Breast epithelium (tissue), 4 donors: ENCODE results near the gene PKN1. TPM values are rescaled to one million over a fixed set of nuclear protein-coding genes. Genes with fewer than 3 reads are reported as not detected.
"Not testable (repeated sequence)": the region's sequence is repeated elsewhere in the genome, so short reads cannot be mapped to it uniquely, and the experiment has no call there.

Experiments
- DNase-seq, 2 donors: peaks; one replicate each; pipeline ENCODE4 v3.0.0-alpha.2; 2019; ENCODE audit warnings: low spot score in 2 of 2
- H3K27ac ChIP-seq, 2 donors: fragments of 200-600 bp; sonication (generic) in 1 of 2; one replicate each; pipeline ENCODE4 v1.5.1; 2016 to 2019; ENCODE audit warnings: mild to moderate bottlenecking in 1 of 2
- H3K27me3 ChIP-seq, 2 donors: fragments of 200-600 bp; sonication (generic) in 1 of 2; one replicate each; pipeline versions ENCODE4 v1.5.1 to v1.6.0; 2017 to 2019; ENCODE audit warnings: control low read depth in 1 of 2, mild to moderate bottlenecking in 1 of 2
- H3K36me3 ChIP-seq: fragments of 200-600 bp; one replicate; pipeline ENCODE4 v1.5.1; 2019
- H3K4me1 ChIP-seq, 2 donors: fragments of 200-600 bp; sonication (generic); one replicate each; pipeline ENCODE4 v1.5.1; 2016 to 2019; ENCODE audit warnings: control low read depth in 1 of 2
- H3K4me3 ChIP-seq, 3 donors: fragments of 200-600 bp; sonication (generic); 1 replicate in 2 of 3; 2 replicates in 1 of 3; pipeline ENCODE4 v1.5.1; 2016 to 2019; ENCODE audit warnings: mild to moderate bottlenecking in 3 of 3, moderate library complexity in 2 of 3
- H3K9me3 ChIP-seq, 2 donors: fragments of 200-600 bp; sonication (generic) in 1 of 2; one replicate each; pipeline ENCODE4 v1.5.1; 2016 to 2019; ENCODE audit warnings: control low read depth in 1 of 2
- CTCF ChIP-seq, 3 donors: fragments of 450-650 bp; IDR thresholded peaks; one replicate each; pipeline ENCODE4 v1.5.1; 2016 to 2017; ENCODE audit warnings: antibody characterized with exemption in 3 of 3, mild to moderate bottlenecking in 3 of 3, moderate library complexity in 3 of 3
- POLR2A ChIP-seq: fragments of 450-650 bp; IDR thresholded peaks from one replicate; pipeline ENCODE4 v1.6.1; 2016; ENCODE audit warnings: antibody characterized with exemption, mild to moderate bottlenecking, moderate library complexity
- POLR2AphosphoS5 ChIP-seq, 3 donors: sonication (generic); formaldehyde crosslinking; IDR thresholded peaks; one replicate each; pipeline ENCODE4 v1.6.1; 2017; ENCODE audit warnings: antibody characterized with exemption in 3 of 3
- intact Hi-C: fragments of 100-400 bp; cut with DNase I; formaldehyde crosslinking; loops from one replicate; pipeline ENCODE4 v1.15.1; 2023; ENCODE audit warnings: low total_unique reads
- total RNA-seq, 3 donors: library from RNA; depleted of rRNA; stranded (reverse); fragments of >200 nt; gene quantifications; one replicate each; pipeline ENCODE4 v1.1.0, GENCODE V29; 2016

PKN1 gene
- total RNA-seq, 3 donors from 2014 or later, result 40.8 to 78.1 (median 59.6) TPM

- TF ChIP-seq POLR2AphosphoS5 (IDR thresholded peaks at IDR 0.05) (no peak), POLR2A (no peak), CTCF (IDR thresholded peaks at IDR 0.05) (no peak)
- H3K4me3 ChIP-seq, result no peak overlapping the region
- no peak overlapping the region for H3K27ac ChIP-seq
- H3K27me3 ChIP-seq, result no peaks in the 10 kb centered on the region
- intact Hi-C loops, result no loop called here
- H3K36me3 ChIP-seq, result no peaks in the 10 kb centered on the region
- DNase-seq, result no peak
- H3K9me3 ChIP-seq, result no peaks in the 10 kb centered on the region
- H3K4me1 ChIP-seq, result no peaks in the 10 kb centered on the region
These were observed 31.5 kb upstream of the PKN1 start for GRCh38 chr19:14401468-14402195.

DNA sequence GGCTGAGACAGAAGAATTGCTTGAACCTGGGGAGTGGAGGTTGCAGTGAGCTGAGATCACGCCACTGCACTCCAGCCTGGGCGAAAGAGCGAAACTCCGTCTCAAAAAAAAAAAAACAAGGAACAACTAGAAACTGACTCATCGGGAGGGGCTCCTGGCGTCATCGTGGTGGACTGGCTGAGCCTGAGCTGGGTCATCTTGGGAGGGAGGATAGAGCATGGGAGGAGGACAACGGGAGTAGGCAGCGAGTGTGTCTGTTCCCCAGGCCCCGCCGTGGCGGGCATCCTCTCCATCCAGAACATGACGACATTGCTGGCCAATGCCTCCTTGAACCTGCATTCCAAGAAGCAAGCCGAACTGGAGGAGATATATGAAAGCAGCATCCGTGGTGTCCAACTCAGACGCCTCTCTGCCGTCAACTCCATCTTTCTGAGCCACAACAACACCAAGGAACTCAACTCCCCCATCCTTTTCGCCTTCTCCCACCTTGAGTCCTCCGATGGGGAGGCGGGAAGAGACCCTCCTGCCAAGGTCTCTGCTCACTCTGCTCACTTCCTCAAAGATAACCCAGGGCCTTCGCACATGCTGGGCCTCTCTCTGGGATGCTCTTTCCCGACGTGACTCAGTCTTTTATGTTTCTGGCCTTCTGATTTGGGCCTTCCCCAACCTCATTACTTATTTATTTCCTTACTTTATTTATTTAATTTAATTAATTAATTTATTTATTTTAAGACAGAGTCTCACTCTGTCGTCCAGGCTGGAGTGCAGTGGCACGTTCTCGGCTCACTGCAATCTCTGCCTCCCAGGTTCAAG lies 30.6 kb upstream of the PKN1 start:
- no peak overlapping the region for H3K4me3 ChIP-seq
- no peak for DNase-seq
- H3K4me1 ChIP-seq, result no peaks in the 10 kb centered on the region
- H3K9me3 ChIP-seq, result no peaks in the 10 kb centered on the region
- TF ChIP-seq POLR2A, result no peak
- TF ChIP-seq POLR2AphosphoS5 (IDR thresholded peaks at IDR 0.05), result no peak
- TF ChIP-seq CTCF (IDR thresholded peaks at IDR 0.05), result no peak
- intact Hi-C loops, result no loop called here
- H3K27me3 ChIP-seq, result no peaks in the 10 kb centered on the region
- no peaks in the 10 kb centered on the region for H3K36me3 ChIP-seq
- H3K27ac ChIP-seq, result no peak overlapping the region

- H3K4me3 ChIP-seq, H3K9me3 ChIP-seq, H3K27ac ChIP-seq, DNase-seq, H3K36me3 ChIP-seq, H3K4me1 ChIP-seq, H3K27me3 ChIP-seq, intact Hi-C loops: not testable (repeated sequence)
These were observed 29.8 kb upstream of the PKN1 start for GRCh38 chr19:14403145-14403930.

GRCh38 chr19:14404312-14404711 lies 28.8 kb upstream of the PKN1 start:
- Histone ChIP-seq H3K36me3 (peaks cover 12% of the 10 kb centered on the region), H3K27ac (no peak overlapping the region), H3K4me1 (no peaks in the 10 kb centered on the region), H3K27me3 (no peaks in the 10 kb centered on the region), H3K4me3 (no peak overlapping the region), H3K9me3 (no peaks in the 10 kb centered on the region)
- intact Hi-C loops, result no loop called here
- DNase-seq, result no peak
- TF ChIP-seq POLR2AphosphoS5 (IDR thresholded peaks at IDR 0.05) (no peak), CTCF (IDR thresholded peaks at IDR 0.05) (no peak)

- Histone ChIP-seq H3K36me3 (peaks cover 23% of the 10 kb centered on the region), H3K27ac (peak overlapping the region in 1 of 2 donors; percentile 77), H3K4me3 (no peak overlapping the region), H3K27me3 (no peaks in the 10 kb centered on the region), H3K4me1 (no peaks in the 10 kb centered on the region), H3K9me3 (no peaks in the 10 kb centered on the region)
- no peak for DNase-seq
- intact Hi-C loops, result no loop called here
- TF ChIP-seq POLR2A, result no peak
- no peak for TF ChIP-seq POLR2AphosphoS5 (IDR thresholded peaks at IDR 0.05)
- TF ChIP-seq CTCF (IDR thresholded peaks at IDR 0.05), result no peak
These were observed 27.7 kb upstream of the PKN1 start for GRCh38 chr19:14405380-14405757.
